HG03108 (cell line): ENCODE results near the gene DCUN1D2.
"Not testable (repeated sequence)": the region's sequence is repeated elsewhere in the genome, so short reads cannot be mapped to it uniquely, and the experiment has no call there.

ENCODE experiments used
- ATAC-seq: cut with Tn5 transposase; IDR thresholded peaks from one replicate; pipeline ENCODE4 v1.9.1; 2021; ENCODE audit warnings: moderate library complexity; ENCODE audit not compliant: unreplicated experiment

DCUN1D2 gene

GRCh38 chr13:113449693-113450347 is 40.7 kb downstream of the DCUN1D2 start:
- ATAC-seq = no peak

DNA sequence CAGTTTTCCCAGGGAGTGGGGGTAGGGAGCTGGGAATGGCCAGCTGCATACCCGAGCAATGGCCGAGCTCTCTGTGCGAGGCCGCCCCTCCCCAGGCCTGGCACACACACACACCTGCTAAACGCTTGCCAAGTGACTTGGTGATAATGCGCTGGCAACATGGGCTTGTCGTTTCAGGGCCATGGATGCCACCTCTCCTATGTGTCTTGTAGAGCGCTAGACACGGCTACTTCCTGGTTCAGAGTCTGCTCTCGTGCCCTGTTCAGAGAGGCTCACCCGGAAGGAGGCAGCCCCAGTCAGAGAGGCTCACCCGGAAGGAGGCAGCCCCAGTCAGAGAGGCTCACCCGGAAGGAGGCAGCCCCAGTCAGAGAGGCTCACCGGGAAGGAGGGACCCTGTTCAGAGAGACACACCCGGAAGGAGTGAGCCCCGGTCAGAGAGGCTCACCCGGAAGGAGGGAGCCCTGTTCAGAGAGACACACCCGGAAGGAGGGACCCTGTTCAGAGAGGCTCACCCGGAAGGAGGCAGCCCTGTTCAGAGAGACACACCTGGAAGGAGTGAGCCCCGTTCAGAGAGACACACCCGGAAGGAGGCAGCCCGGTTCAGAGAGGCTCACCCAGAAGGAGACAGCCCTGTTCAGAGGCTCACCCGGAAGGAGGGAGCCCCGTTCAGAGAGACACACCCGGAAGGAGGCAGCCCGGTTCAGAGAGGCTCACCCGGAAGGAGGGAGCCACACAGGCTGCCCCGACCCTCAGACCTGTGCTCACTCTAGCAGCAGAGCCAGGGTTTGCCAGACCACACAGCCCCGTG is 41.4 kb downstream of the DCUN1D2 start:
- peak; percentile 45 for ATAC-seq

- ATAC-seq = no peak
These were observed 42.0 kb downstream of the DCUN1D2 start for GRCh38 chr13:113448545-113448884.

DNA sequence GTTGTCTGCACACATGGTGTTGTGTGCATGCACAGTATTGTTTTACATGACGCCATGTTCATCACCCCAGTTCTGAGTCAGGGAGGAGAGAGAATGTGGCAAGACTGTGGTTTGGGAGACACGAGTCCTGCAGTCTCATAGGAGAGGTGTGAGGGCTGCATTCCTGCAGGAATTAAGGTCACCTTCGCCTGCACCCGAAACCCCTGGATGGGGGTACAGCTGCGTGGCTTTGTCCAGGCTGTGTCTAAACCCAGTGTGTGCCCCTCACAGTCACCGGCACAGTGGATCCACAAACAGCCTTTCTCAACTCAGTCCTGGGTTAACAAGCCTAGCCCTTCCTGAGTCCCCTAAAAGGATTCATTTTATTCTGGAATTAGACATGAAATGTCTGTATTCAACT is 42.9 kb downstream of the DCUN1D2 start:
- no peak for ATAC-seq

GRCh38 chr13:113446488-113446854 is 44.0 kb downstream of the DCUN1D2 start:
- ATAC-seq = no peak

GRCh38 chr13:113445791-113446487 is 44.6 kb downstream of the DCUN1D2 start:
- peak; percentile 37 for ATAC-seq

- no peak for ATAC-seq
These were observed 46.5 kb downstream of the DCUN1D2 start for GRCh38 chr13:113443991-113444390.

GRCh38 chr13:113442985-113443362 is 47.5 kb downstream of the DCUN1D2 start:
- no peak for ATAC-seq

DNA sequence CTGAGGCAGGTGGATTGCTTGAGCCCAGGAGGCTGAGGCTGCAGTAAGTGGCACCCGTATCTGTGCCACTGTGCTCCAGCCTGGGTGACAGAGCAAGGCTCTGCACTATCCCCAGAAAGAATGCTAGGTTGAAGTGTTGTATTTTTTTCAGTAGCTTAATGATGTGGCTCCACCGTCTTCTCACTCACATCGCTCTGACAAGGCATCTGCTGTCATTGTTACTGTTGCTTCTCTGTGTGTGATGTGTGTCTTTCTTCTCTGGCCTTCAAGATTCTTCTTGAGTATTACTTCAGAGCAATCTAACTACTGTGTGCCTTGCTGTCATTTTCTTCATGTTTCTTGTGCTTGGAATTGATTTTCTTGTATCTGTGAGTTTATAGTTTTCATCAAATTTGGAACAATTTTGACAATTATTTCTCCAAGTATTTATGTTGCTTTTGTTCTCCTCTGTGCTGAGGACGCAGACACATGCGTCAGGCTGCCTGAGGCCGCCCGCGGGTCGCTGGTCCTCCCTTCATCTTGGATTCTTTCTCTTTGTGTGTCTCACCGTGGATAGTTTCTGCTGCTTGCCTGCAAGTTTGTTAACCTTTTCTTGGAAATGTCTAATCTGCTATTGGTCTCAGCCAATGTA is 48.0 kb downstream of the DCUN1D2 start:
- ATAC-seq = no peak

GRCh38 chr13:113441661-113442060 is 48.9 kb downstream of the DCUN1D2 start:
- ATAC-seq = no peak

GRCh38 chr13:113437408-113438010 is 53.0 kb downstream of the DCUN1D2 start:
- ATAC-seq = no peak

- ATAC-seq = not testable (repeated sequence)
These were observed 53.6 kb downstream of the DCUN1D2 start for GRCh38 chr13:113436866-113437265.

GRCh38 chr13:113435907-113436306 is 54.6 kb downstream of the DCUN1D2 start:
- ATAC-seq = not testable (repeated sequence)

- ATAC-seq = no peak
These were observed 57.1 kb downstream of the DCUN1D2 start for GRCh38 chr13:113433391-113433916.

DNA sequence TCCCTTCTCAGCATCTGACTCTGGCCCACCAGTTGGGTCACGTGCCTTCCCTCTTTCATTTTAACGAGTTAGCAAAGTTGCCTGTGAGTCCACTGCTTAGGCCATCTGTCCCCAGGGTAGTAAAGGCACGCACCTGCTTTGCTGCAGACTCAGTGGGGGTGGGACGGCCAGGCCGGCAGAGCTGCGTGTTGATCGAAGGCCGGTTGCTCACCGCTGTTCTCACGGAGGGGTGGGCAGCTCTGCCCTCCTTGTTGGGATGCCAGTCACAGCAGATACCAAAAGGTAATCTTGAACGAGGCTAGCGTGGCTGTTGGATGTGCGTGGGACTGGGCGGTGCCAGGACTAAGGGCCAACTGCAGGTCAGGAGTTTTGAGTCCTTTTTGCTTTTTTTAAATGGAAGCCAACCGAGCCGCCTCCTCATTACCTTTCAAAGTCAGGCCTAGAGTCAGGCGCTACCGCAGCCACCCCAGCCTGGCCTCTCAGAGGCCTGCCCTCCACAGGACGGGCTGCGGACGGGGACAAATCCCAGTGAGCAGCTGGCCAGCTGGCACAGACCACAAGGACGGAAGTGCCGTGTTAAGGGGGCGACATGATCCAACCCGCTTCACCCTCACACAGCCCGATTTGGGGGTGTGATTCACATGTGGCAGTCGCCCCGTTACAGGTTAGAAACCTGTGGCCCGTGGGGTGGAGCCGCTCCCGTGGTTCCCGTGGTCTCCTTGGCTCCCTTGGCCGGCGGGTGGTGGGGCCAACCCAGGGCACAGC is 57.8 kb downstream of the DCUN1D2 start:
- no peak for ATAC-seq

- no peak for ATAC-seq
These were observed 59.3 kb downstream of the DCUN1D2 start for GRCh38 chr13:113431171-113431570.

GRCh38 chr13:113430378-113431110 is 60.0 kb downstream of the DCUN1D2 start:
- no peak for ATAC-seq

- no peak for ATAC-seq
These were observed 60.9 kb downstream of the DCUN1D2 start for GRCh38 chr13:113429608-113429985.

- no peak for ATAC-seq
These were observed 61.5 kb downstream of the DCUN1D2 start for GRCh38 chr13:113428871-113429607.
